Measurements from ENCODE around the gene SERP2. TPM values are rescaled to one million over a fixed set of nuclear protein-coding genes. Genes with fewer than 3 reads are reported as not detected.

SERP2 gene
- total RNA-seq, 1 experiment from 2014 or later = not detected

DNA sequence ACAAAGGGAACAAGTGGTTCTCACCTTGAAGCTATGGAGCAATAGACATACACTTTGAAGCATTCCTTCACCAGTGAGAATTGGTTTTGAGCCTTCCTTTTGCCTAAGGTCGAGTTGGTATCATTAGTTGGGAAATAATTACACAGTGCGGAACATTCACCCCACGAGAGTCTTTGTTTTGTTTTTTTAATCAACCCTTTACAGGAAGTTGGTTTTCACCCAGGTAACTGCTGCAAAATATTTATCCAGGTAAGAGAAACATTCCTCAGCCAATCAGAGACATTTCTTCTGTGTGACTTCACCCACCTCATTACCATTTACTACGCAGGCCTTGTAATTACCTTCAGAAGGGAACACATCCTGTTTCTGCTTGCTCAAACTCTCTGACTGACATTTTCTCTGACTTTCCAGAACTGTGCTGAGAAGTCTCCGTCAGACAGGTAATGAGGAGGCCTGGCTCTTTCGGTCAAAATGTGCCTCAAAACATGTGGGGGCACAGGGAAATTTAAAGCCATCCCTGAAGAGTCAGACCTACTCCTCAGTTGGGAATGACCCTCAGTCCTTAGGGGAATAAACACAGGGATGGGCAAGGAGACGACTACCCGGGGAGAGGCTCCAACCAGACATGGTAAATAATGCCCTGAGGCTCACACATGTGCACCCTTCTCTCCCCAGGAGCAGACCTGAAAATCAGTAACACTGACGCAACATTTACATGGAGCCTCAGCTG lies 22.7 kb upstream of the SERP2 start:
- no peak for DNase-seq
- peaks cover 22% of the 10 kb centered on the region for H3K4me1 Mint-ChIP-seq (ENCODE audit: low read depth, unreplicated experiment)
- no peak overlapping the region for H3K4me3 Mint-ChIP-seq (ENCODE audit: unreplicated experiment)
- no peaks in the 10 kb centered on the region for H3K9me3 ChIP-seq
- no peaks in the 10 kb centered on the region for H3K36me3 Mint-ChIP-seq (ENCODE audit: insufficient read depth, unreplicated experiment)
- POLR2A ChIA-PET = no interaction called here
- CTCF ChIA-PET = no interaction called here
- H3K4me1 ChIP-seq = peaks cover 41% of the 10 kb centered on the region
- no peak overlapping the region for H3K4me3 ChIP-seq (ENCODE audit: low read depth, low read length)
- no peaks in the 10 kb centered on the region for H3K27me3 Mint-ChIP-seq (ENCODE audit: insufficient read depth, unreplicated experiment)
- no peaks in the 10 kb centered on the region for H3K9me3 Mint-ChIP-seq (ENCODE audit: unreplicated experiment)
- TF ChIP-seq, protein P1, sequence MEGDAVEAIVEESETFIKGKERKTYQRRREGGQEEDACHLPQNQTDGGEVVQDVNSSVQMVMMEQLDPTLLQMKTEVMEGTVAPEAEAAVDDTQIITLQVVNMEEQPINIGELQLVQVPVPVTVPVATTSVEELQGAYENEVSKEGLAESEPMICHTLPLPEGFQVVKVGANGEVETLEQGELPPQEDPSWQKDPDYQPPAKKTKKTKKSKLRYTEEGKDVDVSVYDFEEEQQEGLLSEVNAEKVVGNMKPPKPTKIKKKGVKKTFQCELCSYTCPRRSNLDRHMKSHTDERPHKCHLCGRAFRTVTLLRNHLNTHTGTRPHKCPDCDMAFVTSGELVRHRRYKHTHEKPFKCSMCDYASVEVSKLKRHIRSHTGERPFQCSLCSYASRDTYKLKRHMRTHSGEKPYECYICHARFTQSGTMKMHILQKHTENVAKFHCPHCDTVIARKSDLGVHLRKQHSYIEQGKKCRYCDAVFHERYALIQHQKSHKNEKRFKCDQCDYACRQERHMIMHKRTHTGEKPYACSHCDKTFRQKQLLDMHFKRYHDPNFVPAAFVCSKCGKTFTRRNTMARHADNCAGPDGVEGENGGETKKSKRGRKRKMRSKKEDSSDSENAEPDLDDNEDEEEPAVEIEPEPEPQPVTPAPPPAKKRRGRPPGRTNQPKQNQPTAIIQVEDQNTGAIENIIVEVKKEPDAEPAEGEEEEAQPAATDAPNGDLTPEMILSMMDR (IDR thresholded peaks at IDR 0.05; ENCODE audit: insufficient read depth in 1 of 2, low read depth in 1 of 2, low read length in 1 of 2, severe bottlenecking in 1 of 2, unreplicated experiment in 1 of 2) = no peak
- intact Hi-C loops (cut with micrococcal nuclease; ENCODE audit: unreplicated experiment) = no loop called here
- no peaks in the 10 kb centered on the region for H3K36me3 ChIP-seq (ENCODE audit: control insufficient read depth, insufficient read depth, low read length)
- H3K27ac Mint-ChIP-seq (ENCODE audit: unreplicated experiment) = peak overlapping the region; percentile 53
- no TSS peak for BruUV-seq (replicated peaks)
- no peaks in the 10 kb centered on the region for H3K27me3 ChIP-seq (replicated peaks; ENCODE audit: control insufficient read depth, insufficient read depth, low read length)

DNA sequence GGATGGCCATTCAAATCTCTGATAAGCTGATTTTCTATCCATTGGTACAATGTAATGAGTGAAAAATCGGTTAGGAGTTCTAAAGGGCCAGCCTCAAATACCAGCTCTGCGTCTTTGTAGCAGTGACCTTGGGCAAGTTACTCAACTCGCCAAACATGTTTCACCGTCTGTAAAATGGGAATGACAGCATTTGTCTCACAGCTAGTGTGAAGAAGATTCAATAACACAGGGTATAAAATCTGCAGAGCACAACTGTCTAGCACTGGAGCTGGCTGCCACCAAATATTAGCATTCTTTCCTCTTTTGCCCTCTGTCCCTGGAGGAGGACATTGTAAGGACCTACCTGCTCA lies 22.1 kb upstream of the SERP2 start:
- Mint-ChIP-seq H3K4me1 (ENCODE audit: low read depth, unreplicated experiment) (peaks cover 22% of the 10 kb centered on the region), H3K27me3 (ENCODE audit: insufficient read depth, unreplicated experiment) (no peaks in the 10 kb centered on the region), H3K27ac (ENCODE audit: unreplicated experiment) (peak overlapping the region; percentile 53), H3K4me3 (ENCODE audit: unreplicated experiment) (no peak overlapping the region), H3K9me3 (ENCODE audit: unreplicated experiment) (no peaks in the 10 kb centered on the region), H3K36me3 (ENCODE audit: insufficient read depth, unreplicated experiment) (no peaks in the 10 kb centered on the region)
- H3K4me1 ChIP-seq = peaks cover 46% of the 10 kb centered on the region
- DNase-seq = no peak
- POLR2A ChIA-PET = no interaction called here
- intact Hi-C loops (cut with micrococcal nuclease; ENCODE audit: unreplicated experiment) = no loop called here
- H3K9me3 ChIP-seq = no peaks in the 10 kb centered on the region
- CTCF ChIA-PET = no interaction called here
- H3K36me3 ChIP-seq (ENCODE audit: control insufficient read depth, insufficient read depth, low read length) = no peaks in the 10 kb centered on the region
- TF ChIP-seq, protein P1 (IDR thresholded peaks at IDR 0.05; ENCODE audit: insufficient read depth in 1 of 2, low read depth in 1 of 2, low read length in 1 of 2, severe bottlenecking in 1 of 2, unreplicated experiment in 1 of 2) = no peak
- H3K27me3 ChIP-seq (replicated peaks; ENCODE audit: control insufficient read depth, insufficient read depth, low read length) = no peaks in the 10 kb centered on the region
- H3K4me3 ChIP-seq (ENCODE audit: low read depth, low read length) = no peak overlapping the region
- BruUV-seq (replicated peaks) = no TSS peak

DNA sequence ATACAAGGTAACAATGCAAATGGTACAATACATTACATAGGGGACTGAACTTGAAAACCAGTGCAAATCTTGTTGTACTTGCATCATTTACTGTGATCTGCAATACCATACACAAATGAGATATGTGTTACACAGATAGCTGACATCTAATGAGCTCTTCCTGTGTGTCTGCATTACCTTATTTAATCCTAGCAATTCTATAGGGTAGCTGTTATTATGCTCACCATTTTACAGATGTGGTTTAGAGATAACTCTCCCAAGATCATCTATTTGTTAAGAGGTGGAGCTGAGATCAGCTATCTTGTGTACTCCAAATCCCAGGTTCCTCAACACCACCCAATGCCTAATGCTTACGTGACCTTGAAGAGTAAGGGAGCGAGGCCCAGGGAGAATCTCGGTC lies 21.4 kb upstream of the SERP2 start:
- POLR2A ChIA-PET = no interaction called here

More for the DNA sequence above, 21.4 kb upstream of the SERP2 start:
- Histone ChIP-seq H3K27me3 (replicated peaks; ENCODE audit: control insufficient read depth, insufficient read depth, low read length) (no peaks in the 10 kb centered on the region), H3K36me3 (ENCODE audit: control insufficient read depth, insufficient read depth, low read length) (no peaks in the 10 kb centered on the region), H3K4me1 (peaks cover 46% of the 10 kb centered on the region), H3K4me3 (ENCODE audit: low read depth, low read length) (no peak overlapping the region), H3K9me3 (no peaks in the 10 kb centered on the region)
- Mint-ChIP-seq H3K36me3 (ENCODE audit: insufficient read depth, unreplicated experiment) (no peaks in the 10 kb centered on the region), H3K27ac (ENCODE audit: unreplicated experiment) (no peak overlapping the region), H3K27me3 (ENCODE audit: insufficient read depth, unreplicated experiment) (no peaks in the 10 kb centered on the region), H3K9me3 (ENCODE audit: unreplicated experiment) (no peaks in the 10 kb centered on the region), H3K4me1 (ENCODE audit: low read depth, unreplicated experiment) (peaks cover 22% of the 10 kb centered on the region), H3K4me3 (ENCODE audit: unreplicated experiment) (no peak overlapping the region)
- TF ChIP-seq, protein P1 (IDR thresholded peaks at IDR 0.05; ENCODE audit: insufficient read depth in 1 of 2, low read depth in 1 of 2, low read length in 1 of 2, severe bottlenecking in 1 of 2, unreplicated experiment in 1 of 2) = no peak
- intact Hi-C loops (cut with micrococcal nuclease; ENCODE audit: unreplicated experiment) = no loop called here
- CTCF ChIA-PET = no interaction called here
- no TSS peak for BruUV-seq (replicated peaks)
- no peak for DNase-seq

Measured in Caco-2 (cell line).